Hepatocyte (in vitro differentiated cells): ENCODE measurements around the gene CRY2. TPM values are rescaled to one million over a fixed set of nuclear protein-coding genes. Genes with fewer than 3 reads are reported as not detected.

Experiments used
- DNase-seq: peaks from one replicate; pipeline ENCODE4 v3.0.0-alpha.2; 2016; ENCODE audit warnings: low spot score
- H2AFZ ChIP-seq: fragments of 200-600 bp; sonication (generic); 2 replicates; pipeline ENCODE4 v1.6.0; 2016; ENCODE audit warnings: antibody characterized with exemption, mild to moderate bottlenecking
- H3K27ac ChIP-seq: fragments of 200-600 bp; sonication (generic); 2 replicates; pipeline ENCODE4 v1.5.1; 2016; ENCODE audit warnings: mild to moderate bottlenecking
- H3K27me3 ChIP-seq: fragments of 200-600 bp; sonication (generic); 2 replicates; pipeline ENCODE4 v1.6.1; 2016
- H3K36me3 ChIP-seq: fragments of 200-600 bp; sonication (generic); replicated peaks from 2 replicates; pipeline ENCODE4 v1.5.1; 2016; ENCODE audit warnings: low read depth; ENCODE audit not compliant: insufficient read depth
- H3K4me1 ChIP-seq: fragments of 200-600 bp; sonication (generic); 2 replicates; pipeline ENCODE4 v1.5.1; 2016; ENCODE audit warnings: mild to moderate bottlenecking, moderate library complexity; ENCODE audit not compliant: insufficient read depth
- H3K4me2 ChIP-seq: fragments of 200-600 bp; sonication (generic); 2 replicates; pipeline ENCODE4 v1.6.0; 2016
- H3K4me3 ChIP-seq: fragments of 200-600 bp; sonication (generic); 2 replicates; pipeline ENCODE4 v1.5.1; 2016; ENCODE audit warnings: mild to moderate bottlenecking
- H3K79me2 ChIP-seq: fragments of 200-600 bp; sonication (generic); 2 replicates; pipeline ENCODE4 v1.6.0; 2017; ENCODE audit warnings: mild to moderate bottlenecking
- H3K9me2 ChIP-seq: fragments of 200-600 bp; sonication (generic); replicated peaks from 2 replicates; pipeline ENCODE4 v1.6.0; 2017; ENCODE audit warnings: mild to moderate bottlenecking; ENCODE audit not compliant: insufficient read depth
- H3K9me3 ChIP-seq: fragments of 200-600 bp; sonication (generic); 2 replicates; pipeline ENCODE4 v1.5.1; 2016; ENCODE audit warnings: low read depth, mild to moderate bottlenecking
- H4K20me1 ChIP-seq: fragments of 200-600 bp; sonication (generic); 2 replicates; pipeline ENCODE4 v1.6.0; 2016; ENCODE audit warnings: mild to moderate bottlenecking; ENCODE audit not compliant: insufficient read depth, poor library complexity, severe bottlenecking
- EZH2 ChIP-seq: fragments of 200-600 bp; sonication (generic); IDR thresholded peaks from 2 replicates; pipeline ENCODE4 v1.6.1; 2016; ENCODE audit warnings: antibody characterized with exemption, mild to moderate bottlenecking, borderline replicate concordance
- EZH2phosphoT487 ChIP-seq: fragments of 200-600 bp; sonication (generic); IDR thresholded peaks from one replicate; pipeline ENCODE4 v1.6.1; 2018; ENCODE audit warnings: antibody characterized with exemption, mild to moderate bottlenecking, low read depth, moderate library complexity; ENCODE audit not compliant: unreplicated experiment, severe bottlenecking
- WGBS: methylation state at CpG from one replicate; pipeline ENCODE4 v1.1.6; 2016; ENCODE audit warnings: low lambda C conversion rate; ENCODE audit errors: missing lambda C conversion rate; 5-methylcytosine and 5-hydroxymethylcytosine counted together
- polyA plus RNA-seq: library from polyadenylated mRNA; unstranded; fragments of >200 nt; fragmentation: Nextera tagmentation; extraction: Ambion mirVana; gene quantifications from 2 replicates; pipeline ENCODE4 v1.2.1, GENCODE V29; 2016
- total RNA-seq: library from RNA; depleted of rRNA; stranded (reverse); fragments of >200 nt; gene quantifications from 2 replicates; pipeline ENCODE4 v1.2.3, GENCODE V29; 2014
- TF ChIP-seq, protein P1 (sequence below): fragments of 200-600 bp; sonication (generic); IDR thresholded peaks from 2 replicates; pipeline ENCODE4 v1.5.1; 2016; ENCODE audit warnings: antibody characterized with exemption, mild to moderate bottlenecking; ENCODE audit not compliant: poor library complexity

CRY2 gene
- total and polyA plus RNA-seq, 2 experiments from 2014 or later = 23.8 to 27.6 TPM

DNA sequence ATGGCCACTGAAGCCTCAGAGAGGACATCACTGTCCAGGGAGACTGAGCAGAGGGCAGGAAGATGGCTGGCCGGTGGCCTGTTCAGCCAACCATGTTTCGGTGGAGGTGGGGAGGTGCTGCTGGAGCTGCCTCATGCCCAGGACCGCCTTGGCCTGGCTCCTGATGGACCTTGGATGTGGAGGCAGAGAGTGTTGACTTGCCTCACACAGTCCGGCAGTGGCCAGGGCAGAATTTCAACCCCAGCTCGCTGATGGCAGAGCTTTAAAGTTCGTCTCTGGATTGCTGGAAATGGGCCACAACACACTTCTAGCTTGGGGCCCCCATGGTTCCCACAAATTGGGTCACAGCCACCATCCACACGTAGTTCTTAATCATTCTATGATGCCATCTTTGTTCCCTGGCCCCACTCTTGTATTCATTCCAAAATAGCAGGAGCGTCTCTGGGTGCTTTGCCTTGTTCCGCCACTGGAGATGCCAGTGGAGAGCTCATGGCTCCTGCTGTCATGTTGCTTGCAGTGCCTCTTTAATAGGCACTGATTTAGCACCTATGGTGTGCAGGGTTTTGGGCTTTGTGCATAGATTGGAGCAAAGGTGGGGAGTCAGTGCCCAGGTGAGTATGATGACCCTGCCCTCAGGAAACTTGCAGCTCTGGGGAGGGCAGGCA is 43.7 kb downstream of the CRY2 start:
- no peaks in the 10 kb centered on the region for H3K79me2 ChIP-seq
- H2AFZ ChIP-seq = no peak overlapping the region
- H3K36me3 ChIP-seq = no peaks in the 10 kb centered on the region
- H3K27ac ChIP-seq = no peak overlapping the region
- 87% methylated on average over 9 of the region's 9 CpGs for WGBS
- H4K20me1 ChIP-seq = no peaks in the 10 kb centered on the region
- H3K9me2 ChIP-seq = no peaks in the 10 kb centered on the region
- H3K9me3 ChIP-seq = no peaks in the 10 kb centered on the region
- TF ChIP-seq EZH2 (no peak), EZH2phosphoT487 (no peak)
- TF ChIP-seq, protein P1, sequence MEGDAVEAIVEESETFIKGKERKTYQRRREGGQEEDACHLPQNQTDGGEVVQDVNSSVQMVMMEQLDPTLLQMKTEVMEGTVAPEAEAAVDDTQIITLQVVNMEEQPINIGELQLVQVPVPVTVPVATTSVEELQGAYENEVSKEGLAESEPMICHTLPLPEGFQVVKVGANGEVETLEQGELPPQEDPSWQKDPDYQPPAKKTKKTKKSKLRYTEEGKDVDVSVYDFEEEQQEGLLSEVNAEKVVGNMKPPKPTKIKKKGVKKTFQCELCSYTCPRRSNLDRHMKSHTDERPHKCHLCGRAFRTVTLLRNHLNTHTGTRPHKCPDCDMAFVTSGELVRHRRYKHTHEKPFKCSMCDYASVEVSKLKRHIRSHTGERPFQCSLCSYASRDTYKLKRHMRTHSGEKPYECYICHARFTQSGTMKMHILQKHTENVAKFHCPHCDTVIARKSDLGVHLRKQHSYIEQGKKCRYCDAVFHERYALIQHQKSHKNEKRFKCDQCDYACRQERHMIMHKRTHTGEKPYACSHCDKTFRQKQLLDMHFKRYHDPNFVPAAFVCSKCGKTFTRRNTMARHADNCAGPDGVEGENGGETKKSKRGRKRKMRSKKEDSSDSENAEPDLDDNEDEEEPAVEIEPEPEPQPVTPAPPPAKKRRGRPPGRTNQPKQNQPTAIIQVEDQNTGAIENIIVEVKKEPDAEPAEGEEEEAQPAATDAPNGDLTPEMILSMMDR = no peak
- no peak for DNase-seq
- no peaks in the 10 kb centered on the region for H3K27me3 ChIP-seq
- H3K4me2 ChIP-seq = no peak overlapping the region
- H3K4me3 ChIP-seq = no peak overlapping the region
- no peaks in the 10 kb centered on the region for H3K4me1 ChIP-seq

DNA sequence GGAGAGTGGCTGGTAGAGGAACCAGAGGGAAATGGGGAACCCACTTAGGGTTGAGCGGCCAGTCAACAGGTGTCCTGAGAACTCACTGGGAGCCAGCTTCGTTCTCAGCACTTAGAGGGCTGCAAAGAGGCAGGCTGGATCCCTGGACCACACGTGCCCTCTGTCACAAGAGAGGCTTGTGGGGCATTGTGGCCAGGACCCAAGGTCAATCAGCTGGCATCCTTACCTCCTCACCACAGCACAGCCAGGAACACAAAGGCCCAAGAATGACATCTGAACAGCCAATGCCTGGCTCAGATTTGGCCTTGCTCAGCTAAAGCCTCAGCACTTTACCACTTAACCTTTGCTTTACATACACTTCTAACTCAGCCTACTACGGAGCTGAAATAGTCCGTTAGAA is 45.6 kb downstream of the CRY2 start:
- H4K20me1 ChIP-seq = no peaks in the 10 kb centered on the region
- H3K4me2 ChIP-seq = no peak overlapping the region
- H3K79me2 ChIP-seq = no peaks in the 10 kb centered on the region
- DNase-seq = no peak
- no peak overlapping the region for H2AFZ ChIP-seq
- H3K27me3 ChIP-seq = no peaks in the 10 kb centered on the region
- TF ChIP-seq, protein P1 = no peak
- TF ChIP-seq EZH2 (no peak), EZH2phosphoT487 (no peak)
- 72% methylated on average over 5 of the region's 5 CpGs for WGBS
- H3K9me2 ChIP-seq = no peaks in the 10 kb centered on the region
- H3K9me3 ChIP-seq = no peaks in the 10 kb centered on the region
- H3K4me1 ChIP-seq = no peaks in the 10 kb centered on the region
- no peak overlapping the region for H3K27ac ChIP-seq
- no peak overlapping the region for H3K4me3 ChIP-seq
- H3K36me3 ChIP-seq = no peaks in the 10 kb centered on the region

DNA sequence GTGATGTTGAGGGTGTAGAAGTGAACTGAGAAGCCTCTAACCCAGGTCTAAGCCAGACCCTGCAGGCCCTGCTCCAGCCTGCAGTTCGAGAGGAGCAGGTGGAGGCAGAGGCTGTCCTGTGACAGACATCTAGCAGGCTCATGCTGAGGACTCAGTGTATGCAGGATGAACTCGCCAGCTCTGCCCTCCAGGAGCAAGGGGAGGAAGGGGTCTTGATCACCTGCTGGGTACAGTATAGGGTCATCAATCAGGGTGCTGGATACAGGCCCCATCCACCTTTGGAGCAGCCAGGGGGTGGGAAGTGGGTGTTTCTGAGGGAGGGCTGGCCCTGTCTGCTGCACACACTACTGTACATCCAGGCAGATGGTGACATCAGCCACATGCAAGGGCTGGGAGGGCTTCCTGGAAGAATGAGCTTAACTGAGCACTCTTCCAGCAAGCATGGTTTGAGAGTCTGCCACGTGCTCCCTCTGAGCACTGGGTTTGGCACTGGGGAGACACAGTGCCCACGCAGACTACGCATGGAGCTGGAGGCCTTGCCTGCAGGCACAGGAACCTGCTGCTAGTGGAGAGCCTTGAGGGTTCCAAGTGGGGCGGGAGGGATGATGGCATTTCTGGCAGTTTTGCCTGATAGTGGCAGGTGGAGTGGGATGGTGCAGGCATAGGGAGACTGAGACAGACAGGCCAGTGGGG is 47.4 kb downstream of the CRY2 start:
- Histone ChIP-seq H3K36me3 (no peaks in the 10 kb centered on the region), H3K9me3 (no peaks in the 10 kb centered on the region), H3K4me3 (no peak overlapping the region), H3K27ac (no peak overlapping the region), H3K9me2 (no peaks in the 10 kb centered on the region), H3K4me2 (no peak overlapping the region), H4K20me1 (no peaks in the 10 kb centered on the region), H3K27me3 (no peaks in the 10 kb centered on the region), H3K79me2 (no peaks in the 10 kb centered on the region), H2AFZ (no peak overlapping the region), H3K4me1 (peaks cover 6% of the 10 kb centered on the region)
- no peak for TF ChIP-seq EZH2
- TF ChIP-seq, protein P1 = no peak
- TF ChIP-seq EZH2phosphoT487 = no peak
- no peak for DNase-seq
- WGBS = 82% methylated on average over 5 of the region's 6 CpGs
